C4-2B (cell line): Measurements from ENCODE around the gene REL.

Source experiments
- H3K27ac ChIP-seq: fragments of 450-650 bp; 2 replicates; pipeline ENCODE4 v1.5.1; 2017
- CTCF ChIP-seq: fragments of 450-650 bp; conservative IDR thresholded peaks from 2 replicates; pipeline ENCODE4 v1.5.1; 2017; ENCODE audit warnings: mild to moderate bottlenecking
- ZFX ChIP-seq: fragments of 450-650 bp; IDR thresholded peaks from 2 replicates; pipeline ENCODE4 v1.6.1; 2017

The REL gene

GRCh38 chr2:60881047-60881932, at the start of gene REL:
TSS of gene REL (plus strand) at chr2:60881574. CDS start at chr2:60881841, 267 bp downstream.
- TF ChIP-seq CTCF (no peak; the same call in 1 of the 2 replicates), ZFX (peak; percentile 31; the same call in 1 of the 2 replicates)
- peak within 1 kb of the TSS; percentile 88 for H3K27ac ChIP-seq

GRCh38 chr2:60831921-60832320, 49.5 kb upstream of the REL start:
- no peak for TF ChIP-seq ZFX
- no peak for TF ChIP-seq CTCF
- H3K27ac ChIP-seq: no peak overlapping the region

GRCh38 chr2:60832621-60833020, 48.8 kb upstream of the REL start:
- TF ChIP-seq CTCF: no peak
- TF ChIP-seq ZFX: no peak

GRCh38 chr2:60834270-60834717, 47.1 kb upstream of the REL start:
- no peak overlapping the region for H3K27ac ChIP-seq
- TF ChIP-seq CTCF (no peak), ZFX (no peak)

More at GRCh38 chr2:60832621-60833020, 48.8 kb upstream of the REL start:
- no peak overlapping the region for H3K27ac ChIP-seq

GRCh38 chr2:60836491-60836890, 44.9 kb upstream of the REL start:
- TF ChIP-seq ZFX: no peak
- TF ChIP-seq CTCF: no peak
- H3K27ac ChIP-seq: no peak overlapping the region

- TF ChIP-seq CTCF (no peak), ZFX (no peak)
- no peak overlapping the region for H3K27ac ChIP-seq
Measured at GRCh38 chr2:60837123-60837522, 44.3 kb upstream of the REL start.

- TF ChIP-seq ZFX (no peak), CTCF (no peak)
- no peak overlapping the region for H3K27ac ChIP-seq
Measured at GRCh38 chr2:60838481-60838880, 42.9 kb upstream of the REL start.
